ENCODE measurements around the gene TMEM106A.
"Not testable (repeated sequence)": the region's sequence is repeated elsewhere in the genome, so short reads cannot be mapped to it uniquely, and the experiment has no call there.

The TMEM106A gene

GRCh38 chr17:43219746-43220380 lies 8.2 kb downstream of the TMEM106A start:
- POLR2A ChIA-PET = interaction anchor here (0.6 to 1.6 kb wide), 4 partner anchors 96 to 141 kb away, joined by 4 to 11 read pairs (median 5); no protein-coding TSS in a partner anchor
- no peak for TF ChIP-seq CTCF (IDR thresholded peaks at IDR 0.05; ENCODE audit: control extremely low read depth, extremely low read depth, low read depth, missing control alignments)
- CTCF ChIA-PET = interaction anchor here (1.0 to 1.5 kb wide), 3 partner anchors 8 to 89 kb away, joined by 3 to 4 read pairs (median 3); partner anchors contain the start of gene TMEM106A
- DNase-seq (ENCODE audit: extremely low spot score) = no peak

DNA sequence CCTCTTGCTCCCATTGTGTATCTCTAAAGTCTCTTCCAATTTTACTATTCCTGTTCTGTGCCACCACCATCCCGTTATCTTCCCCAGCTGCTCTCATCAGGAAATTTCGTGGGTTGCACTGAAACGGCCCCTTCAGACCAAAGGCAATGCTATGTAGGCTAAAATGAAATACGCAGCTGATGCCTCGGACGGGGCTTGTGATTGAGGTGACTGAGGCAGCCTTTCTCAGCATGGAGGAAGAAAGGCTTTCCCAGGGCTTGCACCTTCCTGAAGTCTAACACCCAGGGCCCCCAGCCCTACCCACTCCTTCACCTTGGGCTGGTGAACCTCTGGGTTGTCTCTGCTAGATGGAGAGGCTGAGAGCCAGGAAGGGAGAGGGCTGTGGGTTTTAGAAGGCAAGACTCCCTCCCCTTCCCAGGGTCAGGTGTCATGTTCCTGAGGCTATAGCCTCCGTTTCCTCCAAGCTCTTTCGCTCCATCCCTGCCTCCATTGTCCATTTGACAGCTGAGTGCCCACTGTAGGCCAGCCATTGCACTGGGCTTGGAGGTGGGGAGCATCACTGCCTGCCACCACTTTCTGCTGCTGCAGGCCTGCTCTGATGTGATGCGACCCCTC lies 8.9 kb downstream of the TMEM106A start:
- POLR2A ChIA-PET = interaction anchor here (1.0 kb wide), 1 partner anchor 8 kb away, joined by 4 read pairs; the partner anchor contains the start of gene TMEM106A
- DNase-seq (ENCODE audit: extremely low spot score) = no peak
- CTCF ChIA-PET = interaction anchor here (1.0 to 1.2 kb wide), 2 partner anchors 9 to 11 kb away, joined by 3 read pairs; partner anchors contain the start of gene TMEM106A
- no peak for TF ChIP-seq CTCF (IDR thresholded peaks at IDR 0.05; ENCODE audit: control extremely low read depth, extremely low read depth, low read depth, missing control alignments)

DNA sequence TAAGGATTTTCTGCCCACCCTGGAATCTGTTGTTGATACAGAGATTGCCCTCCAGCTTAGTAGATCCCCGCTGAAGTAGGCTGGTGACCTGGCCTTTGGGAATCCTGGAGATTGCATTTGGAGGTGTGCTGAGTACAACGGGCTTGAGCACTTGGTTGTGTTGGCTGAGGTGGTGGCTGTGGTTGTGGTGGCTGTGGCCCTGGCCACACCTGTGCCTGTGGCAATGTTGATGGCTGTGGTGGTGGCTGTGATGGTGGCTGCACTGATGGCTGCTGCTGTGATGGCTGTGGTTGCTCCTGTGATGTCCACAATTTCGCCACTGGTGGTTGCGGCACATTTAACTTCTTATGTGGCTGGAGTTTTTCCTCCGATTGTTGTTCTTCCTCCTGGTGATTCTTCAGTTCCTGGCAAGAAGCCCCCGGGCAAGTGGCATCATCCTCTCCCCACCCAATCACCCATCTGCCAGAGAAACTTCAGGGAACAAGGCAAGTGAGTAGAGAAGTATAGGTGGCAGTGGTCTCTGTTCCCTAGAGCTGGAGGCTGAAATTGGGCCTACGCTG lies 12.6 kb downstream of the TMEM106A start:
- ChIA-PET POLR2A (interaction anchor here (0.7 to 1.0 kb wide), 2 partner anchors 92 to 322 kb away, joined by 3 to 11 read pairs; partner anchors contain the start of gene ETV4), CTCF (interaction anchor here (1.6 to 2.7 kb wide), 2 partner anchors 10 to 12 kb away, joined by 4 to 13 read pairs; partner anchors contain the start of gene TMEM106A)
- no peak for TF ChIP-seq CTCF (IDR thresholded peaks at IDR 0.05; ENCODE audit: control extremely low read depth, extremely low read depth, low read depth, missing control alignments)
- no peak for DNase-seq (ENCODE audit: extremely low spot score)

- no peak for TF ChIP-seq CTCF (IDR thresholded peaks at IDR 0.05; ENCODE audit: control extremely low read depth, extremely low read depth, low read depth, missing control alignments)
- POLR2A ChIA-PET = interaction anchor here (1.7 kb wide), 1 partner anchor 15 kb away, joined by 5 read pairs; the partner anchor contains the start of gene TMEM106A
- no peak for DNase-seq (ENCODE audit: extremely low spot score)
- CTCF ChIA-PET = interaction anchor here (1.3 to 1.5 kb wide), 2 partner anchors 12 to 99 kb away, joined by 3 to 4 read pairs; no protein-coding TSS in a partner anchor
Measured at GRCh38 chr17:43226393-43226792, 14.7 kb downstream of the TMEM106A start.

DNA sequence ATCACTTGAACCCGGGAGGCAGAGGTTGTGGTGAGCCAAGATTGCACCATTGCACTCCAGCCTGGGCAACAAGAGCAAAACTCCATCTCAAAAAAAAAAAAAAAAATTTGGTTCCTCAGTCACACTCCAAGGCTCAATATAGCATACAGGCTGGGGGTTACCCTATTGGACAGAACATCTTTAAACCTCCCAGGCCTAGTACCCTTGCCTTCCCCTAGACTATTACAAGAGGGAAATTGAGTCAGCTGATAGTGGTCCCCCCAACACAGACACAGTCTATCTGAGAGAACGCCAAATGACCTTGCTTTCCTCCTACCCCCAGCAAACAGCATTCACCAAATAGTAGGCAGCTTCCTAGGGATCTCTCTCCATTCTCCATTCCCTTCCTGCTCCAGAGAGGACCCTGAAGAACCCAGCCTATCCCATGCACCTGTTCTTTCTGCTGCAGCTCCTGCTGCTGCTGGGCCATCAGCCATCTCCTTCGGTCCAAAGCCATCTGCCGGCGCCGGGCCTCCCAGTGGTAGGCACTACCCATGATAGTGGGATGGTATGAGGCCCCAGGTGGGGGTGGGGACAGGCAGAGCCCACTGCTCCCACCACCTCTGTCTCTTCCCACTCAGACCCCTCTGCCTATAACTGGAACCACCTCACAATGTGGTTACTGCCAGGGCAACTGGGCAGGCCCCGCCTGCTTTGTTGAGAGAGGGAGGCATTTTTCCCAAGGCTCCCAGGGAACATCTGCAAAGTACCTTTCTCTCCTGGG lies 16.5 kb downstream of the TMEM106A start, which contains the start of gene CCDC200:
Gene CCDC200 (minus strand): TSS at position 604 of the 763 bp plus-strand sequence. CDS start 69 bp downstream, at position 535.
- DNase-seq (ENCODE audit: extremely low spot score); CTCF ChIA-PET; POLR2A ChIA-PET: not testable (repeated sequence)

DNA sequence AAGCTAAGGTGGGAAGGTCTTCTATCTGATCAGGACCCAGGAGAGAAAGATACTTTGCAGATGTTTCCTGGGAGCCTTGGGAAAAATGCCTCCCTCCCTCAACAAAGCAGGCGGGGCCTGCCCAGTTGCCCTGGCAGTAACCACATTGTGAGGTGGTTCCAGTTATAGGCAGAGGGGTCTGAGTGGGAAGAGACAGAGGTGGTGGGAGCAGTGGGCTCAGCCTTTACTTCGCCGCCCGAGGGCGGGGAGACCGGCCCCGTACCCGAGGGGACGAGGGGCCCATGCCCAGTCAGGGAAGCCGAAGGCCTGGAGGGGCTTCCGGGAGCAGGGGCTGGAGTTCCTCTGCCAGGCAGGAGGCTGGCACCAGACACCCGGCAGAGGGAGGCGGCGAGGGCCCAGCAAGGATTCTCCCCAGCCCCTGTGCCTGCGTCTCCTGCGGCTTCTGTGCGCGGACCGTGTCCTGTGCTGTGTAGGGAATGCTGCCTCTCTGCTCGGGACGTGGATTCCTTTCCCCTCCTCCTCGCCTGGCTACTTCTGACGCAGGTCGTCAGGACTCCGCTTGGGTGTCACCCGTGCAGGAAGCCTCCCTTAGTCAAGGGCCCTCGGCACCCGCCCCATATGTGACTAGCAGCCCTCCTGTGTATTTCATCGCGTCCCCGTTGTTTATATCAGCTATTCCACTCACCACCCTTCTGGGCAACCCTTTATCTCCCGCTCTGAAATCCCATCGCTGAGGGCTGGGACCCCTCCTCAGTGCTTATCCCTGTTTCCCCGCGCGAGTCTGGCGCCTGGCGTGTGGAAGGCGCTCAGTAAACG lies 19.7 kb downstream of the TMEM106A start:
- DNase-seq (ENCODE audit: extremely low spot score); POLR2A ChIA-PET; CTCF ChIA-PET: not testable (repeated sequence)

DNA sequence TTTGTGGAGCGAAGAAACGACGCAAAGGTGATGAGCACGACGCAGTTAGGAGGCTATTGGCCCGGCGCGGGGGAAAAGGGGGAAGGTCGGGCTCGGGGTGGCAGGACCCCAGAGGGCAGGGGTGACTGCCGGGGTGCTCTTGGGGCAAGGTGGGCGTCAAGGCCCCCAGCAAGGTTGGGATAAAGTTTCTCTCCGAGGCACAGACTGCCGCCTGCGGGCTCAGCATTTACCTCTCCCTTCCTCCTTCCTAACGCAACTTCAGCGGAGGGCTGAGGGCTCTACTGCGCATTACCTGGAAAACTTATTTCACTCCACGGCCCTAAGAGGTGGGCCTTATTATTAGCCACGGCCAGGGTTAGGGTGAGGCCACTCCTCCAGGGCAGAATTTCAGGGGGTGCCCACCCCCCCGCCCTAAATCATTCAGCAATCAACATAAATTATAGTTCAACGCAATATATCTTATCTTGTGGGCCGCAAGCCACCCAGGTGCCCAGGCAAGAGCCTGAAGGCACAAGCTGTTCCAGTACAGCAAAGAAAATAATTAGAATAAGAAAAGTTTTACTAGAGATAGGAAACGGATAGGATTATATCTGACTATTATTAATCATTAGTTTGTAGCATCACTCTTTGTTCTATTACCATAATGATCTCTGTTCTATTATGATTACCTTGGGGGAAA lies 20.5 kb downstream of the TMEM106A start:
- POLR2A ChIA-PET; CTCF ChIA-PET; DNase-seq (ENCODE audit: extremely low spot score): not testable (repeated sequence)

GRCh38 chr17:43233263-43233662 lies 21.6 kb downstream of the TMEM106A start:
- CTCF ChIA-PET; POLR2A ChIA-PET; DNase-seq (ENCODE audit: extremely low spot score): not testable (repeated sequence)

- CTCF ChIA-PET; POLR2A ChIA-PET; DNase-seq (ENCODE audit: extremely low spot score): not testable (repeated sequence)
Measured at GRCh38 chr17:43233877-43234276, 22.2 kb downstream of the TMEM106A start, which contains the start of gene RNU2-1. Gene RNU2-1, minus strand, starts transcription at chr17:43233977.

GRCh38 chr17:43239597-43239996 lies 27.9 kb downstream of the TMEM106A start:
- CTCF ChIA-PET; DNase-seq (ENCODE audit: extremely low spot score); POLR2A ChIA-PET: not testable (repeated sequence)

Measured in GM10248 (cell line).